HG03135 (cell line): Measurements from ENCODE around the gene CARD9.

Experiments
- ATAC-seq: cut with Tn5 transposase; IDR thresholded peaks from one replicate; pipeline ENCODE4 v1.9.1; 2021; ENCODE audit warnings: mild to moderate bottlenecking, moderate library complexity; ENCODE audit not compliant: unreplicated experiment

The CARD9 gene

DNA sequence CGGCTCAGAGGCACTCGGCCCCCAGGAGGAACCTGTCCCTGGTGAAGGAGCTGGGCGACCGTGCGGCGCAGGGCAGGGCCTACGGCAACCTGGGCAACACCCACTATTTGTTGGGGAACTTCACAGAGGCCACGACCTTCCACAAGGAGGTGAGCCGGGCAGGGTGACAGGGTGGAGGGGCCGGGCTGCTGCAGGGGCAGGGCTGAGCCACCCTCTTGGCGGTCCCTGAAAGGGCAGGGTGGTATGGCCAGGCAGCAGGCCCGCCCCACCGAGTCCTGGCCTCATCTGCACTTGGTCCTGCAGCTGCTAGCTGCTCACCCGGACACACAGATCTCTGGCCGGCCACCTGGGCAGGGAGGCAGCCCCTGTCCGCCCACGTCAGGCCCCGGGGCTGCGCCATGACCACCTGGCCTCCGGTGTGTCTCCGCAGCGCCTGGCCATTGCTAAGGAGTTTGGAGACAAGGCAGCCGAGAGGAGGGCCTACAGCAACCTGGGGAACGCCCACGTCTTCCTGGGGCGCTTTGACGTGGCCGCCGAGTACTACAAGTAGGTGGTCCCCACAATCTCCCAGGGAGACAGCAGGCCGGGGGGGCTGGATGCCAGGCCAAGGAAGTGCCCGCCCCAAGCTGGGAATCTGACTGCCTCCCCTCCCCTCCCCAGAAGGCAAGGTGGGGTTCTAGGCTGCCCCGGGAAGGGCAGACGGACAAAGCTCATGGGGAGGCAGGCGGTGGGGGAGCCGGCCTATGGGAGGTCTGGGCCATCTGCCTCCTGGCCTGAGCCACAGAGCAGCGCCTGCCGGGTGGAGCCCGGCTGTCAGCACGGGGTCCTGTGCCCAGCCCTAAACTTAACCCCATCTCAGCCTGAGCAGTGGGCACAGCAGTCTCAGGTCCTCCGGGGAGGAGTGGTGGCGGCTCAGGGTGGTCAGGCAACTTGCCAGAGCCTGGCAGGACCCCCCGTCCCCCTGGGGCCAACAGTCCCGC lies 35.8 kb downstream of the CARD9 start:
- no peak for ATAC-seq

DNA sequence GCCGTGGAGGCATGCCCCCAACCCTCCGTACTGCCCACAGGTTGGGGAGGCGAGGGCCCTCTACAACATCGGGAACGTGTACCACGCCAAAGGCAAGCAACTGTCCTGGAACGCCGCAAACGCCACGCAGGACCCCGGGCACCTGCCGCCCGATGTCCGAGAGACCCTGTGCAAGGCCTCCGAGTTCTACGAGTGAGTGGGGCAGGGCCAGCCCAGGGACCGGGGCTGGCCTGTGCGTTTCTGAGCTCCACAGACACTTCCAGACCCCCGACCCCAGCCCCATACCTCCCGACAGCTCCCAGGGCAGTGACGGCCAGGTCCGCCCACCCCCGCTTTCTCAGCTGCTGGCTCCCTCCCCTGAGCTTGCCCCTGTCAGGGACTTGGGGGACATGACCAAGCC lies 36.6 kb downstream of the CARD9 start:
- no peak for ATAC-seq

DNA sequence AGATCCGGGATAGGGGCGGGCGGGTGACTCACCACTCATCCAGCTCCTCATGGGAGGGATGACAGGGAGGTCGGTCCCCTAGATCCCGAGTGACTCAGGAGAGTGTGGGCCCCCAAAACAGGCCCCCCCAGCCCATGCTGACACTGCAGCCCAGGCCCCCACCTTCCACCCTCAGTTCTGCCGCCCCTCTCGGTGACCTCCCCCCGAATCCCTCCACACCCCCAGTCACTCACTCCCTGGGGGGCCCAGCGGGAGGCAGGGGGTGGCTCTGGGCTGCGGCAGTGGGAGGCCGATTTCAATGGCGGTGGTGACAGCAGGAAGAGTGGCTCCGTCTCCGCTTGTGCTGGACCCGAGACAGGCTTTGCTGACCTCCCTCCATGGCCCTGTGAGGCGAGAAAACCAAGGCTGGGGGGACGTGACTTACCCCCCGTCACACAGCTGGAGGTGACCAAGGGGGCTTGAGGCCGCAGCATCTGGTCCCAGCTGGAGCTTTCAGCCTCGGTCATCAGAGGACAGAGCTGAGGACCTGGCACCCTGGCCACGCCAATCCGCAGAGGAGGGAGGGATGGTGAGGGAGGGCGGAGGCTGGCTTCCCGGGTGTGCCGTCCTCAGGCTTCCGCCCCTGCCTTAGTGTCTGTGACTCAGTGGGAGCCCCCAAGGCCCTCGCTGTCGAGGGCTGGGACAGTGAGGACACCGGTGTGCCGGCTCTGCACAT lies 37.2 kb downstream of the CARD9 start:
- no peak for ATAC-seq

DNA sequence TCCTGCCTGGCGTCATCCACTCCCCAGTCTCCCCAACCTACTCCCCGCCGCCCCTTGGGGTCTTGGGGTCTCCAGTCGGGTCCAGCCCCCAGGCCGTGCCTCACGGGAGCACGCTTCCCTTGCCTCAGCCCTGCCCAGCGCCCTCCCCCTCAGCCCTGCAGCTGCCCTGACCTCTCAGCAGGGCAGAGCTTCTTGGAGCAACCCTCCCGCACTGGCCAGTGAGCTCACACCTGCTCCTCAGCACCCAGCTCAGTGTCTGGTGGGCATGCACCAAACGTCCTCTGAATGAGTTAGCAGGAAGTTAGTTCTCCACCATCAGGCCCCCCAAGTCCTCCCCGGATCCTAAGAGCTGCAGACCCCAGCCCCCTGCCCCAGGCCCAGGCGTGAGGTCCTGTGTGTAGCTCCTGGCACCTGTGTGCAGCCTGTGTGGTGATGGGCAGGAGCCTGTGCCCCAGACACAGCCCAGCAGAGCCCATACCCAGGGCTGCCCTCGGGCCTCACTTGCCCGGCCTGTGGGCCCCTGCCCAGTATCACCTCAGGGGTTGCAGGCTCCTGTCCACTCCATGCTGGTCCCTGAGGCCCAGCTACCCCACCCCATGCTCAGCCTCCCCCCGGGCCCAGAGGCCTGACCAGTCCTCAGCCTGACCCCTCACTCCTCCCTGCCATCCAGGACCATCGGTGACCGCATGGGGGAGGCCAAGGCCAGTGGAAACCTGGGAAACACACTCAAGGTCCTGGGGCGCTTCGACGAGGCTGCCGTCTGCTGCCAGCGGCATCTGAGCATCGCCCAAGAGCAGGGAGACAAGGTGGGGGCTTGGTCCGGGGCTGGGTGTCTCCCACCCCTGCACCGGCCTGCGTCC lies 37.9 kb downstream of the CARD9 start:
- no peak for ATAC-seq

DNA sequence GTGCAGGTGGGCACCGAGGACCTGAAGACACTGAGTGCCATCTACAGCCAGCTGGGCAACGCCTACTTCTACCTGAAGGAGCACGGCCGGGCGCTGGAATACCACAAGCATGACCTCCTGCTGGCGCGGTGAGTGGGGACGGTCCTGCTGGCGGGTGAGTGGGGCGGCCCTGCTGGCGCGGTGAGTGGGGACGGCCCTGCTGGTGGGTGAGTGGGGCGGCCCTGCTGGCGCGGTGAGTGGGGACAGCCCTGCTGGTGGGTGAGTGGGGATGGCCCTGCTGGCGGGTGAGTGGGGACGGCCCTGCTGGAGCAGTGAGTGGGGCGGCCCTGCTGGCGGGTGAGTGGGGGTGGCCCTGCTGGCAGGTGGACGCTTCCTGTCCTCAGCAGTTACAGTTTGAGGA lies 38.9 kb downstream of the CARD9 start:
- no peak for ATAC-seq

DNA sequence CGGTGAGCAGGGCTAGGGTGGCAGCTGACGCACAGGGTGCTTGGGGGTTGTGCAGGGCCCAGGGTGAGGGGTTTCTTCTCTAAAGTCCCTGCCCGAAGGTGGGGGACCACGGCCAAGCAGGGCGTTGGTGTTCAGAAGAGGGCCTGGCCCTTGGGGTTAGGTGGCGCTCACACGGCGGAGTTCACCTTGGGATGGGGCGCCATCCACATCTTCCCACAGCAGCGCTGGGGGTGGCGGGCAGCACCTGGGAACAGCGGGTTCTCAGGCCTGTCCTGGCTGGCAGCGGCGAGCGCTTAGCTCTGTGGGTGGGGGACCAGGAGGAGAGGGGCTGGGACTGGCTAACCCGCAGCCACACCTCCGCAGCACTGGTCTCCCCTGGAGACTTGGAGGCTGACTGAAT lies 40.0 kb downstream of the CARD9 start:
- no peak for ATAC-seq

DNA sequence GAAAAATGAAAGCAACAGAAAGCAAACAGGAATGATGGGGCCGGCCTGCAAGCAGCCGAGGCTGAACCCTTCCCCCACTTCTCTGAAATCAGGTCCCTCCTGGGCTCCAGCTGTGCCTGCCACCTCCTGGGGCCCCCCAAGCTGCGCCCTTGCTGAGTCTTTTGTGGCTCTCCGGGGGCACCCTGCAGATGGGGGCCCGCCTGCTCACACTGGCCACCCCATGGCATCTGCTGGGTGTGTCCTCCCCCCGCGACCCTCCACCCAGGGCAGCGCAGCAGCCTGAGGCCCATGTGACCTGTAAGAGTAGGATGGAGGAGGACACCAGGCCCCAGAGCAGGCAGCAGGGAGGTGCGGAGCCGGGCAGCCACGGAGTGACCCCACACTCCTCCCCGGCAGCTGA lies 40.4 kb downstream of the CARD9 start:
- ATAC-seq = no peak

DNA sequence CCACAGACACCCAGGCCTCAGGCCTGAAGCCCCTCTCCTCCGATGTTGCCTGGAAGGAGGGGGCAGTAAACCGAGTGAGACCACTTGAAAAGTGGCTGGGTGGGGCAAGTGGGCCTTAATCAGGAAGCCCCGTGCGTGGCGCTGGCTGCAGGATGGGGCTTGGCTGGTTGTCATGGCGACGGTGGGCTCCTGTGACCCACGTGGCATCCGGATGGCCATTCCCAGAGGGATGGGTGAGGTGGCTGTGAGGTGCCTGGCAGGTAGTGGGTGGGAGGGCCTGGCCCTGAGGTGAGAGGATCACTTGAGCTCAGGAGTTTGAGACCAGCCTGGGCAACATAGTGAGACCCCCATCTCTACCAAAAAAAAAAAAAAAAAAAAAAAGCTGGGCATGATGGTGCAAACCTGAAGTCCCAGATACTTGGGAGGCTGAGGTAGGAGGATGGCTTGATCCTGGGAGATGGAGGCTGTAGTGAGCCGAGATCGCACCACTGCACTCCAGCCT lies 40.9 kb downstream of the CARD9 start:
- ATAC-seq = no peak

DNA sequence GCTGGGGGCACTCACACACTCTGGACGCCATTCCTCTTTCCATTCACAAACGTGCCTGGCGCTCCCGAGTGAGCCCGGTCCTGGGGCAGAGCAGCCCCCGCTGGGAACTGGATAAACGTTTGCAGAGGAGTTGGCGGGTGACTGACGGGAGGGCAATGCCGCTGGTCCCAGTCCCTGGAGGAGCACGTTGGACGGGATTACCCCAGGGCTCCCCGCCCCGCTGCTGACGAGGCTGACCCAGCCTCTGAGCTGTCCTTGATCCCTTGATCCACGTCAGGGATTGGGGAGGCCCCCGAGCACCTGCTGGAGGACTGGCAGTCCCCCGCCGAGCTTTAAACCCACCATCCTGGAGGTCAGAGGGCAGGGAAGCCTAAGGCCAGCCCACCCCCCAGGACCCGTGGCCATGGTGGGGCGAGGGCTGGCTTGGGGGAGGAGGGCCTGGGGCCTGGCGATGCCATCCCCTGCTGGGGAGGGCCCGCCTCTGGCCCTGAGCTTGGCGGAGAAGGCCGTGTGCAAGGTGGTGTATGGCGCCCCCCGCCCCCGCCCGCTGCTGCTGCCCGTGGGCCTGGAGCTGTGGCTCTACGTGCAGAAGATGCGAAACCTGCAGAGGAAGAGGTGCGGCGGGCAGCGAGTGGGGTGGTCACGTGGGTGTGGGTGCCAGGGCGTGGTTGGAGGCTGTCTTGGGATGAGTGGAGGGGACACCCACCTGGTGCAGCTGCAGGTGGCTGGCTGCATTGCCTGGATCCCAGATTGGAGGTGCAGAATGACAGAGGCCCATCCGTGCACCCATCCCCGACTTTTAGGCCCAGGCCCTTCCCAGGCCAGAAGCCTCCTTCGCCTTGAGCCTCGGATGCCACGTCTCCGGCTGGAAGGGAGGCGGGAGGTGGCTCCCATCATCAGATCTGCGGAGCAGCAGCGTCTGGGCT lies 41.6 kb downstream of the CARD9 start:
- no peak for ATAC-seq

DNA sequence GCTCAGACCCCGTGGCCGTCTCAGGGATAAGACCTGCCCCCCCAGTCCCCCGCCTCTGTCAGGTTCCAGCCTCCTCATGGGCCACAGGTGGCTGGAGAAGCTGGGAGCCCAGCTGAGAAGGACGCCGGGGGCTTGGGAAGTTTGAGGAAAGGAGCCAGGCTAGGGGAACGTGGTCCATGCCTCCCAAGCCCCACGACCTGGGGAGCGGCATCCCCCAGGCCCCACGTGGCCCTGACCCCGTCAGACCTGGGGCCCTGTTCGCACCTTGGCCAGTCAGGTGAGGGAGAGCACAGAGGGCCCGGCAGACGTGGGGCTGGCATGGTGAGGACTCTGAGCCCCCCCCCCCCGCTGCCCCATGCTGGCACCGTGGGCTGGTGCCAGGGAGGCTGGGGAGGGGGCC lies 42.4 kb downstream of the CARD9 start:
- no peak for ATAC-seq

DNA sequence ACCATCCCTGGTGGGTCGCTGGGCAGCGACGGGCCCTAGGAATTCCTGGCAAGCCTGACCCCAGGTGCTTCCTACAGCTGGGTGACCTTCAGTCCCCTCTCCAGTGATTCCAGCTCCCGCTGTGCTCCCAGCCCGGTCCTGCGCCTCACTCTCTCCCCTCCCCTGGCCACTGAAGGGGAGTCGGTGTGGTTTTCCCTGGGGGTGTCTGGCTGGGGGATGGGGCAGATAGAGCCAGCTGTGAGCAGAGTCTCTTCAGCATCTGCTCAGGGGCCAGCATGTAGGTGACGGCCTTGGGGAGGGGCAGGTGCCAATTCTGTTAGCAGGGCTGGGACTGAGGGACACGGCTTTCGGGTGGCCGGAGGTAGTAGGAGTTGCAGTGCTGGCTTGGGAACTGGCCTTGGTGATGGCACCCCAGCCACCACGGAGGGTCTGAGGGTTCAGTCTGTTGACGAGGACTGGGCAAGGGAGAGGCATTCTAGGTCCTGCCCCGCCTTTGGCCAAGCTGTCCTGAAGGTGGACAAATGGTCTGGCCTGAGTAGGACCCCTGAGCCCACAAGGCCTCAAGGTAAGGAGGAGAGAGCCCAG lies 43.0 kb downstream of the CARD9 start:
- no peak for ATAC-seq

DNA sequence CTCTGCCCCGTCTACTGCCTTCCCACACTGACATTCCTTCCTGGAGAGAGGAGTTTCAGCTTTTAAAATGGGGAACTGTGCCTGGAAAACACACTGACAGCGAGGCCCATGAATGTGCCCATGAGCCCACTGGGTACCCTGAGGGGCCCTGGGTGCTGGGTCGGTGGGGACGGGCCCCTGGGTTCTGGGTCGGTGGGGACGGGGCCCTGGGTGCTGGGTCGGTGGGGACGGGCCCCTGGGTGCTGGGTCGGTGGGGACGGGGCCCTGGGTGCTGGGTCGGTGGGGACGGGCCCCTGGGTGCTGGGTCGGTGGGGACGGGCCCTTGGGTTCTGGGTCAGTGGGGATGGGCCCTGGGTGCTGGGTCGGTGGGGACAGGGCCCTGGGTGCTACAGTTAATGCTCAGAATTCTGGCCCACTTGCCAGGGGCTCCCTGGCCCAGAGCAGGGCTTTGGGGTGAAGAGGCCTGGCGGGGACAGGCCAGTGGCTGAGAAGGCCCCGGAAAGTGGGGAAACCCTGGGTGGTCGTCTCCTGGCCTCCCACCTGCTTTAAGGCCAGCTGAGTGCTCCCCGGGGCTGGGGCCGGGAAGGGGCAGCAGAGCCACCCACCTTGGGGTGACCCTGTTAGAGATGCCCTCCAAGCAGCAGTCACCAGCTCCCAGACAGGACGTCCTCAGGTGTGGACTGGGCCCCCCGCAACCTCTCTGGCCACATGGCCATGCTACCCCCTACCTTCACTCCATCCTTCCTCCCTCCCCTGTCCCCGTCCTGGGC lies 43.6 kb downstream of the CARD9 start:
- no peak for ATAC-seq

DNA sequence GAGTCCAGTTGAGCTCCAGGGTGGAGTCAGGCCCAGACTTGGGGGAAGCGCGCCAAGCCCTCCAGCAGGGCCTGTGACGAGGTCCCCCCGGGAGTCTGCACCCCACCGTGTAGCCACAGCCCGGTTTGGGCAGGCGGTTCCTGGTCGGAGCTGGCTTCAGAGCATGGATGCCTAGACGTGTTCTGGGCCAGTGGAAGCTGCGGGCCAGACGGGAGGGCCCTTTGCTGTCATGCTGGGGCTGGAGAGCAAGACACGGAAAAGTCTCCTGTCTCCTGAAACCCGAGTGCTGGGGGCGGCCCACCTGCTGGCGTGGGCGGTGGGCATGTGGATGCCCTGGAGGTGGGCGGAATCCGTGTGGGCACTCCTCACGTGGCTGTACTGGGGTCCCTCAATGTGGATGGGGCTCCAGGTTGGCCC lies 44.2 kb downstream of the CARD9 start:
- ATAC-seq = no peak

DNA sequence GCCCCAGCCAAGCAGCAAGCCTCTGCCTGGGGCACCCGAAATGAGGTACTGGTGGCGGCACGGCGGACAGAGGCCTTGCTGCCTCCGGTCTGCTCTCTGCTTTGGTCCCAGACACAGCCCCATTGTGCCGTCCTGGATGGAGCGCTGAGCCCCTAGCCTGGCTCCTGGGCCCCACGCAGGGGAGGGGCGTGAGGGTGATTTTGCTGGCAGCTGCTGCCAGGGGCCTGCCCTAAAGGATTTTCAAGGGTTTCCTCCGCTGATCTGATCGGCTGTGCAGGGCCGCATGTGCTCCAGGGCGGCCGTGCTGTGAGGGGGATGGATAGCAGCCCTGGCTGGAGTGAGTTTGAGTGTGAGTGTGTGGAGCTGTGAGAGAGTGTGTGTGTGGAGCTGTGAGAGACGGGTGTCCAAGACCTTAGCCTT lies 44.8 kb downstream of the CARD9 start:
- ATAC-seq = no peak

DNA sequence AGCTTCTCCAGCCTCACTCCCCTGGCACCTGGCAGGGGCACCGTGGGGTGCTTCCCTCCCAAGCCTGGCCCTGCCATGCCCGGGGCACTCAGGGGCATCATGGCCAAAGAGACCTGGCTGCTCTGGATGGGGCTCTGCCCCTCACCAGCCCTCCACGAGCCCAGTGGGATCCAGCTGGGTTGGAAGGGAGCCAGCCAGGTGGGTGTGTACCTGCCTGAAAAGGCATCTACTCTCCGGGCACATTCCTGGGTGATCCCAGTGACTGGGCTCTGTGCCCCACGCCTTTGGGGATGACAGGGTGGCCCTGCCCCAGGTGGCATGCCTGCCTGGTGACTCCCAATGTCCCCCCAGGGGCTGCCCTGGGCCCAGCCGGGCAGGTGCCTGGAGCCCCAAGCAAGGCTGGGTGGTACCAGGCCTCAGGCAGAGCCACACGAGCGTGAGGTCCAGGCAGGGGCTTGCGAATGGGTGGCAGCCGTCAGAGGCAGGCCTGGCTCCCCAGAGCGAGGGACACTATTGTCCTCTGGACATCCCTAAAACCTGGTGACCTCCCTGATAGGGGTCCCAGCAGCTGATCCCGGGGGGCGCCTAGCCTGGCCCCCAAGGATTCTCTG lies 45.4 kb downstream of the CARD9 start:
- no peak for ATAC-seq

DNA sequence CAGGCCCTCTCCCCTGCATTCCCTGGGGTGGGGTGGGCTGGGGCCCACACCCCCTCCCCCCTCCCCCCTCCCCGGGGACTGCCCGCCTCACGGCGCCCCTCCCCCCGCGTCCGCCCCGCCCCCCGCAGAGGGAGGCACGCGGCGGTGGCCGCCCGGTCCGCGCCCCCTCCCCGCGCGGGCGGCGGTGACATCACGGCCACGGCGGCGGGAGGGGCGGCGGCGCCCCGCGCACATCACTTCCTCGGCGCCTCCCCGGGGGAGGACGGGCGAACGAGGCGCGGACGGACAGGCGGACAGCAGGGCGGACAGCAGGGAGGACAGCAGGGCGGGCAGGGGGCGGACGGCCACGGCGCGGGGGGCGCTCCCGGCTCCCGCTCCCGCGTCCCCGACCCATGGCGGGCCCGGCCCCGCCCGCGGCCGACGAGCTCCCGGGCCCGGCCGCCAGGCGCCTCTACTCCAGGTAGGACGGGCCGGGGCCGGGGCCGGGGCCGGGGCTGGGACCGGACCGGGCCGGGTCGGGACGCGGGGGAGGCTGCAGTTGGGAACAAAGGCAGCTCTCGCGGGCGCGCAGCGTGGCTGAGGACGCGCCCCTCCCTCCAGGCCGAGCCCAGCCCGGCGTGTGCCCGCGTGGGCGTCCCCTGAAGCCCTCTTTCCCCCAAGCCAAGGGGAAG lies 46.0 kb downstream of the CARD9 start, which contains the start of gene GPSM1:
TSS of gene GPSM1 (plus strand) at position 236 of the 671 bp plus-strand sequence. CDS start at position 393, 157 bp downstream.
- ATAC-seq = no peak

DNA sequence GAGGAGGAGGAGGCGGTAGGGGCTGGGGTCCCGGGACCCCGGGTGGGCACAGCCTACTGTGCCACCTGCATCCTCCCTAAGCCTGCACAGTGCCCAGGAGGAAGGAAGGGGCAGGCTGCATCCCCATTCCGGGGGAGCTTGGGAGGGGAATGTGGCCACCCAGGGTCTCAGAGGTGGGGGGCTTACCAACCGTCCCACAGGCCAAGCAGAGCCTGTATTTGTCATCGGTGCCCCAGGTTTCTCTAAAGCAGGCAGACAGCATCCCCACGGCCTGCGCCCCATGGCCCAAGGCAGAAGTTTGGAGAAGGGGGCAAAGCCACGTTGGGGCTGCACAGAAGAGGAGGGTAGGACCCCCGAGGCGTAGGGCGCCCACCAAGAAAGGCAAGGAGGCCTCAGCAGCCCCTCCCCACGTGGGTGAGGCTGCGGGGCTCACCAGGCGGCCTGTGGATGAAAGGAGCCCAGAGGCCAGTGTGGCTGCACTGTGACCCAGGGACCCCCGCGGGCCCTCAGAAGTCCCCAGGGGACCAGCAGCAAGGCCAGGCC lies 46.6 kb downstream of the CARD9 start:
- no peak for ATAC-seq
